Nephron progenitor cell (in vitro differentiated cells): Measurements from ENCODE around the gene AP2M1.

Source experiments
- DNase-seq: peaks from one replicate; pipeline ENCODE4 v3.0.0; 2021
- H3K27ac Mint-ChIP-seq: 2 replicates; pipeline ENCODE4 v1.8.0; 2021; ENCODE audit warnings: mild to moderate bottlenecking, moderate library complexity, mixed read lengths
- H3K27me3 Mint-ChIP-seq: 2 replicates; pipeline ENCODE4 v1.8.0; 2021; ENCODE audit warnings: mild to moderate bottlenecking, low read depth, mixed read lengths; ENCODE audit not compliant: poor library complexity
- H3K36me3 Mint-ChIP-seq: 2 replicates; pipeline ENCODE4 v1.8.0; 2021; ENCODE audit warnings: low read depth, mixed read lengths
- H3K4me1 Mint-ChIP-seq: 2 replicates; pipeline ENCODE4 v1.8.0; 2021; ENCODE audit warnings: mixed read lengths
- H3K4me3 Mint-ChIP-seq: 2 replicates; pipeline ENCODE4 v1.8.0; 2021; ENCODE audit warnings: mild to moderate bottlenecking, moderate library complexity, mixed read lengths
- H3K9me3 Mint-ChIP-seq: 2 replicates; pipeline ENCODE4 v1.8.0; 2021; ENCODE audit warnings: mild to moderate bottlenecking, moderate library complexity, mixed read lengths
- TF ChIP-seq, protein P1 (sequence below): fragments of 200-600 bp; sonication (generic); IDR thresholded peaks from 2 replicates; pipeline ENCODE4 v1.5.0; 2021; ENCODE audit warnings: antibody characterized with exemption

AP2M1 gene

DNA sequence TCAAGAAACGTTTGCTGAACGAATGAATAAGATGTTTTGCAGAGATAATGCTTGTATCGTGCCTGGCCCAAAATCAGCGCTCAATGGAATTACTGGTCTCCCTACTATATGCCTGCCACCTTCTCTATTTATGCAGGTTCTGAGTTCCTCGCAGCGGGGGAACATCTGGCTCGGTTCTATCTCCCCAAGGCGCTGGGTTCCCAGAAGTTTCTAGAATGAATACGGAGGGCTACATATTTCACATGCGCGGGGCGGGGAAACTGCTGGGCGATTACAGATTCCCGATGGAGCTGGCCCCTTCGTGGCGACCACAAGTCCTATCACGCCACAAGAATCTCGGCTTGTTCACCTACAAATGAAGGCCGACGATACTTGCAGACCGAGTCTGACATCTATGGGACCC is 39.9 kb upstream of the AP2M1 start:
- Mint-ChIP-seq H3K4me3 (peak overlapping the region; percentile 99), H3K36me3 (peaks cover 7% of the 10 kb centered on the region), H3K4me1 (peaks cover 40% of the 10 kb centered on the region), H3K27ac (peak overlapping the region; percentile 90), H3K9me3 (no peaks in the 10 kb centered on the region), H3K27me3 (peaks cover 14% of the 10 kb centered on the region)
- DNase-seq, result no peak
- TF ChIP-seq, protein P1, sequence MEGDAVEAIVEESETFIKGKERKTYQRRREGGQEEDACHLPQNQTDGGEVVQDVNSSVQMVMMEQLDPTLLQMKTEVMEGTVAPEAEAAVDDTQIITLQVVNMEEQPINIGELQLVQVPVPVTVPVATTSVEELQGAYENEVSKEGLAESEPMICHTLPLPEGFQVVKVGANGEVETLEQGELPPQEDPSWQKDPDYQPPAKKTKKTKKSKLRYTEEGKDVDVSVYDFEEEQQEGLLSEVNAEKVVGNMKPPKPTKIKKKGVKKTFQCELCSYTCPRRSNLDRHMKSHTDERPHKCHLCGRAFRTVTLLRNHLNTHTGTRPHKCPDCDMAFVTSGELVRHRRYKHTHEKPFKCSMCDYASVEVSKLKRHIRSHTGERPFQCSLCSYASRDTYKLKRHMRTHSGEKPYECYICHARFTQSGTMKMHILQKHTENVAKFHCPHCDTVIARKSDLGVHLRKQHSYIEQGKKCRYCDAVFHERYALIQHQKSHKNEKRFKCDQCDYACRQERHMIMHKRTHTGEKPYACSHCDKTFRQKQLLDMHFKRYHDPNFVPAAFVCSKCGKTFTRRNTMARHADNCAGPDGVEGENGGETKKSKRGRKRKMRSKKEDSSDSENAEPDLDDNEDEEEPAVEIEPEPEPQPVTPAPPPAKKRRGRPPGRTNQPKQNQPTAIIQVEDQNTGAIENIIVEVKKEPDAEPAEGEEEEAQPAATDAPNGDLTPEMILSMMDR, result no peak

DNA sequence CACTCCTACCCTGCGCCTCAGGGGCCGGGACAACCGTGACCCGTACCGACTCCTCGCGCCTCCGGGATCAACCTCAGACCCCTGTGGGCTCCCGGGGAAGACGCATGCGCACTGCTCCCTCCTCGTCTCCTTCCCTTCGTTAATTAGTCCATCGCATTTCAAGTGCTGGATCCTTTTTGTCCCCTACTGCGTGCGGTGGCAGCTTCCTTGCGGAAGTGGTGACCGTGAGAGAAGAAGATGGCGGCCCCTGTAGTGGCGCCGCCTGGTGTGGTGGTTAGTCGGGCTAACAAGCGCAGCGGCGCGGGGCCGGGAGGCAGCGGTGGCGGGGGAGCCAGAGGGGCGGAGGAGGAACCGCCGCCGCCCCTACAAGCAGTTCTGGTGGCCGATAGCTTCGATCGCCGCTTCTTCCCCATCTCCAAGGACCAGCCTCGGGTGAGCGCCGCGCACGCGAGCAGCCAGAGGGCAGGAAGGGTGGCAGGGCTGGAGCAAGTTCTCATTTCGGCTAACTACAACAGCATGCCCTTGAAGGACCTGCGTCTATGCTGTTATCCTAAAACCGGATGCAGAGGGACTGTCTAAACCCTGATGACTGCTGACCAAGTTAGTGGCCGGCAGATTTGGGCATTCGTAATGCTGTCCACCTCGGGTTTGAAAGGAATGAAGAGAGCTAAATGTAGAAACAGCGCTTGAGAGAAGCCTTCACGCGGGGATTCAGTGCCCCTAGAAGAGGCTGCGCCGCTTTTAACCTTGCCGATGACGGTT is 39.3 kb upstream of the AP2M1 start, which contains the start of gene EIF2B5:
Gene EIF2B5, plus strand, starts transcription at position 210 of the 762 bp plus-strand sequence. Its CDS starts 28 bp downstream, at position 238.
- Mint-ChIP-seq H3K27me3 (peaks cover 14% of the 10 kb centered on the region), H3K4me1 (peaks cover 40% of the 10 kb centered on the region), H3K36me3 (peaks cover 13% of the 10 kb centered on the region), H3K27ac (peak within 1 kb of the TSS; percentile 90), H3K4me3 (peak within 1 kb of the TSS; percentile 99), H3K9me3 (no peaks in the 10 kb centered on the region)
- TF ChIP-seq, protein P1, result no peak
- peak; percentile 94 for DNase-seq

DNA sequence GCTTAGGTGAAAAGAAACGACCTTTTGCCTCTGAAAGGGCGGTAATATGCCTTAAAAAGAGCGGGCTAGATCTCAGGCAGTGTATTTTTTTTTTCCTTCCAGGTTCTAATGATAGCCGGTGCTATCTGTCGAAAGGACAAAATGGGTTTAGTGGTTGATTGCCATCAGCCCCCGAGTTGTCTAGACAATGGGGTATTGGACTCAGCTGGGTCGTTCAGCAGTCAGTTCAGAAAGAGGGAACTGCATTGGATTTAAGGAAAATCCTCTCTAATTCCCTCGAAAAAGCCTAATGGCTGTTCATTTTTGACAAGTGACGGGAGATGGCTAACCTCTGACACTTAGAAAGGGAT is 38.8 kb upstream of the AP2M1 start:
- TF ChIP-seq, protein P1, result no peak
- peaks cover 16% of the 10 kb centered on the region for H3K36me3 Mint-ChIP-seq
- H3K4me1 Mint-ChIP-seq, result peaks cover 40% of the 10 kb centered on the region
- peak overlapping the region; percentile 99 for H3K4me3 Mint-ChIP-seq
- H3K9me3 Mint-ChIP-seq, result no peaks in the 10 kb centered on the region
- no peak for DNase-seq
- H3K27ac Mint-ChIP-seq, result peak overlapping the region; percentile 74
- H3K27me3 Mint-ChIP-seq, result peaks cover 14% of the 10 kb centered on the region

DNA sequence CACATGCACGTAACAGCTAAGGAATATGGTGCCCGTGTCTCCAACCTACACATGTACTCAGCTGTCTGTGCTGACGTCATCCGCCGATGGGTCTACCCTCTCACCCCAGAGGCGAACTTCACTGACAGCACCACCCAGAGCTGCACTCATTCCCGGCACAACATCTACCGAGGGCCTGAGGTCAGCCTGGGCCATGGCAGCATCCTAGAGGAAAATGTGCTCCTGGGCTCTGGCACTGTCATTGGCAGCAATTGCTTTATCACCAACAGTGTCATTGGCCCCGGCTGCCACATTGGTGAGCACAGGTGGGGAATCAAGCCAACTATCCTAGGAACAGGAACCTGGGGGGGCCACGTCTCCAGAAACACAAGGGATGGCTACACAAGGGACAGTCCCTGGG is 34.2 kb upstream of the AP2M1 start:
- no peak for DNase-seq
- Mint-ChIP-seq H3K9me3 (no peaks in the 10 kb centered on the region), H3K4me3 (no peak overlapping the region), H3K36me3 (peaks cover 27% of the 10 kb centered on the region), H3K27me3 (no peaks in the 10 kb centered on the region), H3K4me1 (peaks cover 19% of the 10 kb centered on the region), H3K27ac (no peak overlapping the region)
- TF ChIP-seq, protein P1, result no peak

DNA sequence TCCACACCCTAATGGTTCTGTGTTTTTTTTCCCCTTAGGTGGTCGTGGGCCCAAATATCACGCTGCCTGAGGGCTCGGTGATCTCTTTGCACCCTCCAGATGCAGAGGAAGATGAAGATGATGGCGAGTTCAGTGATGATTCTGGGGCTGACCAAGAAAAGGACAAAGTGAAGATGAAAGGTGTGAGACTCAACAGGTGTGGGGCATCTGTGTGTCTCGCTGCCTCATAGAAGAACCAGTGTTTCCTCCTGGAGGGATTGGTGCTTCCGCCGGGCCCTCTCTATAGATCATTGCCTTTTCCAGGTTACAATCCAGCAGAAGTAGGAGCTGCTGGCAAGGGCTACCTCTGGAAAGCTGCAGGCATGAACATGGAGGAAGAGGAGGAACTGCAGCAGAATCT is 32.5 kb upstream of the AP2M1 start:
- DNase-seq, result no peak
- Mint-ChIP-seq H3K4me3 (no peak overlapping the region), H3K36me3 (peaks cover 27% of the 10 kb centered on the region), H3K9me3 (no peaks in the 10 kb centered on the region), H3K27ac (no peak overlapping the region), H3K4me1 (peaks cover under 1% of the 10 kb centered on the region), H3K27me3 (no peaks in the 10 kb centered on the region)
- TF ChIP-seq, protein P1, result no peak

DNA sequence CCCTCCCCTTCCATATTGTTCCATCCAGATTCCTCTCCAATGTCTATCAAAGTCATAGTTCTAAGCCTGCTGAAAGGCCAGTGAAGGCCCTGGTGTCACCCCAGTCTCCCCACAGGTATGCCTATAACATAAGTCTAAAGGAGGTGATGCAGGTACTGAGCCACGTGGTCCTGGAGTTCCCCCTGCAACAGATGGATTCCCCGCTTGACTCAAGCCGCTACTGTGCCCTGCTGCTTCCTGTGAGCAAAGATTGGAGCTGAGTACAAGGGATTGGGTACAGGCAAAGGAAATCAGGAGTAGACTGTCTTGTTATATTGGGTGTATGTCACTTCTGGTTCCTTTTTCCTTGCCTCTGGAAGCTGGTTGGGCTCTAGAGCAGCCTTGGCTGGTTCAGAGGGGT is 31.3 kb upstream of the AP2M1 start:
- DNase-seq, result no peak
- TF ChIP-seq, protein P1, result no peak
- Mint-ChIP-seq H3K4me1 (no peaks in the 10 kb centered on the region), H3K4me3 (no peak overlapping the region), H3K27ac (peak overlapping the region; percentile 85), H3K9me3 (no peaks in the 10 kb centered on the region), H3K27me3 (no peaks in the 10 kb centered on the region), H3K36me3 (peaks cover 20% of the 10 kb centered on the region)
